HG03571 (cell line): ENCODE results near the gene CYB5A.
A peak's percentile ranks its signal among the peaks of the same experiment; 100 is the strongest.

Experiments used
- ATAC-seq: cut with Tn5 transposase; IDR thresholded peaks from one replicate; pipeline ENCODE4 v1.9.1; 2021; ENCODE audit not compliant: unreplicated experiment

The CYB5A gene

GRCh38 chr18:74249181-74249968 is 42.4 kb downstream of the CYB5A start:
- no peak for ATAC-seq

DNA sequence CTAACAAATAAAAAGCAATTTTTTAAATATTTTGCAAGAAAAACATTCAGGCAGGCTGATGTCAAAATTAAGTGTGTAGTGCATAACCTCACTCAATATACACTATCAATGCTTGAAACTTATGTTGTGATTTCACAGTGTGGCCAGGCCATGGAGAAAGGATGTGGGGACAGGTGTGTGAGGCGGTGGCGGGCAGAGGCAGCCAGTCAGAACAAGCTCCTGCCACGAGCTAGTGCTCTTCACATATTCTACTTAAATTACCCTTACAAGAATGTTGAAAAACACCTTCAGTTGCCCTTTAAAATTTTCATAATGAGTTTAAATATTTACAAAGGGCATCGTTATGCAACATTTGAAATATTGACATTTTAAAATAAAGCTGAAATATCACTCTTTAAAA is 43.2 kb downstream of the CYB5A start:
- peak; percentile 81 for ATAC-seq

- ATAC-seq, result no peak
Observed at GRCh38 chr18:74248189-74248588, 43.6 kb downstream of the CYB5A start.

GRCh38 chr18:74244554-74244953 is 47.2 kb downstream of the CYB5A start:
- ATAC-seq, result no peak

- ATAC-seq, result no peak
Observed at GRCh38 chr18:74243127-74243526, 48.6 kb downstream of the CYB5A start.

GRCh38 chr18:74242438-74243096 is 49.2 kb downstream of the CYB5A start:
- ATAC-seq, result no peak

GRCh38 chr18:74241970-74242369 is 49.8 kb downstream of the CYB5A start:
- no peak for ATAC-seq

GRCh38 chr18:74241426-74241825 is 50.3 kb downstream of the CYB5A start:
- no peak for ATAC-seq

DNA sequence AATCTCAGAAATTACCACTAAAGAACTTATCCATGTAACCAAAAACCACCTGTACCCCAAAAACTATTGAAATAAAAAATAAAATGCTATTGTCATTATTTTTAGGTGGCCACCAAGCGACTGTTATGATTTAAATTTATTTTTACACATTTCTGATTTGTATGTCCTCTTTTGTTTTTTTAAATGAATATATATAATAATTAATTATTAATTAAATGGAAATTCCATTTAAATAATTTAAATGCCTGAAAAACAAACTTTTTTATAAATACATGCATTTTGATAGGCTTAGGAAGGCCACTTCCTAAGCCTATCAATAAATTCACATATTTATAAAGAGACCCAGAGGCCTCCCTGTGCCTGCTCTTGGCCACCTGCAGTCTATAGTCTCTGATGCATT is 52.2 kb downstream of the CYB5A start:
- ATAC-seq, result no peak

DNA sequence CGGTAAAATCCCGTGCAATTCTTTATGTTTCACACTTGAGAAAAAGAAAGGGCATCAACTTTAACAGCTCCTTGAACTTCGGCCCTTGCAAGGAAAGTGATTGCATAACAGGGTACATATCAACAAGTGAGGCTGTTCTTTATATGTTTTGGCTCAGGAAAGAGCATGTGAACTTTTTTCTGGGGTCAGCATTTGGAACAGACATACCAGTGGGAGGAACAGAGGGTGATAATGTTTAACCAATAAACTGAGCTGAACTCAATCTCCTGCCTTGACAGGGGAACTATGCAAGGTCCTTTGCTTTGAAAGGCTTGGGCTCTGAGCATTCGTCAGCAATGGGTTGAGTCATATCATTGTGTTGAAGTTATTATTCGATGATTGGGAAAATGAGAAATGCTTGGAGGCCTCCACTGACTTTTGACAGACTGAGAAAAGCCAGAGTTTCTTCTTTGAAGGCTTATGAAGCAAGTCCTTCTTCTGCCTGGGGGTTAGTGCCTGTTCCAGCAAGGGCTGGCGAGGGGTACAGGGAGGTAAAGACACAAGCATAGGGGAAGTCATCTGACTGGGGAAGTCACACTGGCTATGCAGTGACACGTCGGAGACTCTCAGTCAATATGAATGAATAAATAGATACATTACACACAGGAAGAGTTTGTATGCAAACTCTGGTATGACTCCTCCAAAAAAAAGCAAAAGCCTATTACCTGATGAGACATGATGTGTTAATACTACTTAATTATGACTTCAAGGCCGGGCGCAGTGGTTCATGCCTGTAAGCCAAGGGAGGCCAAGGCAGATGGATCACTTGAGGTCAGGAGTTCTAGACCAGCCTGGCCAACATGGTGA is 57.2 kb downstream of the CYB5A start:
- no peak for ATAC-seq

DNA sequence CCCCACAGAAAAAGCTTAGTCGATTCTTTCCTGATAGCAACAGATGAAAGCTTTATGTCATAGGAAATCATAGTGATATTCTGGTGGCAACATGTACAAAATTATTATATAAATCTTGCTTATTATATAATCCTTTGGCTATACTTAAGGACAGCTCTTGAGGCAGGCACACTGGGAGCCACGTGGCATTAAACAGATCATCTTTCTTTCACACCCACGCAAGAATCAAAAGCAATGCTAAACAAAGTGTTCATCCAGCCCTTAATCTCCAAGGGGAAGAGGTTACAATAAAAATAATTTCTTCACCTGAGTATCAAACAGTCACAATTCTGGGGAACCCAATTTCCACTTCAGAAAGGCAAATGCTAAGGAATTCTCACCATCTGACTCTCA is 57.8 kb downstream of the CYB5A start:
- no peak for ATAC-seq

- ATAC-seq, result no peak
Observed at GRCh38 chr18:74230922-74231714, 60.6 kb downstream of the CYB5A start.

GRCh38 chr18:74229891-74230290 is 61.9 kb downstream of the CYB5A start:
- ATAC-seq, result no peak

DNA sequence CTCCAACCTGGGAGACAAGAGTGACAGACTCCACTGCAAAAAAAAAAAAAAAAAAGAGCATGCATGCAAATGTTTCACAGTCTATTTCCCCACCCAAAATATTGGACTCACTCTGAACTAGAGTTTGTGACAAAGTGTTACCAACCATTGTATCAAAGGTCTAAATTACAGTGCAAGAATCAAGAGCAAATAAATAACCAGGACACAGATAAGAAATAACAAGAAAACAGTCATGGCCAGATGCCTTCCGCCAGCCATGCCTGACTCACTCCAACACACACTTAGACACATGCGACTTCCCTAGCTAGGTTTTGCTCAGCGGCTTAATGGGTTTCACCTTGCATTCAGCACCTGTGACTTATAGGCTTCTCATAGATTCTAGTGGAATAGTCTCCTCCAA is 62.8 kb downstream of the CYB5A start:
- ATAC-seq, result no peak

GRCh38 chr18:74228312-74228711 is 63.5 kb downstream of the CYB5A start:
- ATAC-seq, result no peak

DNA sequence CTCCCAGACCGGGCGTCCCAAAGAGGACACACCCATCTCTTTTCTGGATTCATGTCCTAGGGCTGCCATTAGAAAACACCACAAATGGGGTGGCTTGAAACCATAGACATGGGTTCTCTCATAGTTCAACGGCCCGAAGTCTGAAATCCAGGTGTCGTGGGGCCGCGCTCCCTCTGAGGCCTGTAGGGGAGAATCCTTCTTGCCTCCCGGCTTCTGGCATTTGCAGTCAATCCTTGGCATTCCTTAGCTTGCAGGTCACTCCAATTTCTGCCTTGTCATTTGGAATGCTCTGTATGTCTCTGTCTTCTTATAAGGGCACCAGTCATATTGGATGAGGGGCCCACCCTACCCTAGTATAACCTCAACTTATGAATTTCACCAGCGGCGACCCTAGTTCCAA is 65.1 kb downstream of the CYB5A start:
- ATAC-seq, result no peak

- ATAC-seq, result no peak
Observed at GRCh38 chr18:74226156-74226555, 65.6 kb downstream of the CYB5A start.

- ATAC-seq, result no peak
Observed at GRCh38 chr18:74225193-74225840, 66.4 kb downstream of the CYB5A start.

DNA sequence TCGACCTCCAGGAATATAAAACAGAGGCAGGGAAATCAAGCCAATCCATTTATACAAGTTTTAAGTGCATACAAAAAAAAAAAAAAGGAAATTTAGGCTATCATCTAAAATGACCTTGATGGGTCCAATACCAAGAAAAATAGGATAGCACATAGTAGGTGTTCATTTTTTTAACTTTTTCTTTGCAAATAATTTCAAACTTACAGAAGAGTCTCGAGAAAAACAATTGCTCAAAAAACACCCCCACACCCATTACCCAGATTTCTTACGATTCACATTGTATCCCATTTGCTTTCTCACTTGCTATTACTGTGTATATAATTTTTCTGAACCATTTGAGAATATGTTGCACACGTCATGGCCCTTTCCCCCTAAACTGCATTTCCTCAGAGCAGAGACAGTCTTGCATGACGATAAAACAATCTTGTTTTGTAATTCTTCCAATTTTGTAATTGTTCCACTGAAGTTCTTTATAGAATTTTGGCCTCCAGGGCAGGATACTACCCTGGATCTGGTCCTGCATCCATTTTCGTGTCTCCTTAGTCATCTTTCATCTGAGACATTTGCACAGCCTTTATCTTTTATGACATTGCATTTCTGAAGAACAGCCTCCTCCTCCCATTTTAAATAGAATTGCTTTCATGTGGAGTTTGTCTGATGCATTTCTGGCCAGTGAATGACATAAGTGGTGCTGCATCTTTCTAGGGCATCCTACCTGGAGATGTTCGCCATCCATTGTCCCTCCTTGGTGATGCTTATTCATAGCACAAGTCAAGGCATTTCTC is 68.9 kb downstream of the CYB5A start:
- no peak for ATAC-seq

- no peak for ATAC-seq
Observed at GRCh38 chr18:74221081-74221480, 70.7 kb downstream of the CYB5A start.
